ENCODE results near the gene FUT3.

FUT3 gene

DNA sequence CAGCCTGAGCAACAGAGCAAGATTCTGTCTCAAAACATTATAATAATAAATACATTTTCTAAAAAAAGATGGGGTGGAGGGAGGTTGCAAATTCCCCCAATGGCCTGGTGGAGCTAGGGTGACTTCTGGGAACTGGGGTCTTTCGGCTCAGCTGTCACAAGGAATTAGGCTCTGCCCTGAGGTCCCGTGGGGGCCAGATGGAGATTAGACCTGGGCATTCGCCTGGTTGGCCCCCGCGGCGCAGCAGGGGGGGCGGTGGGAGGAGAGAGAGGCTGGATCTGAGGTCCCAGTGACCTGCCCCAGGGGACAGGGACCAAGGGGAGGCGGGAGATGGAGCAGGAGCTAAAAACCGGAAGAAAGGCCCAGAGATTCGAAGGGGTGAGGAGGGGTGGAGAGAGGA, 26.5 kb downstream of the FUT3 start:
- no peak for DNase-seq (ENCODE audit: low spot score)

DNA sequence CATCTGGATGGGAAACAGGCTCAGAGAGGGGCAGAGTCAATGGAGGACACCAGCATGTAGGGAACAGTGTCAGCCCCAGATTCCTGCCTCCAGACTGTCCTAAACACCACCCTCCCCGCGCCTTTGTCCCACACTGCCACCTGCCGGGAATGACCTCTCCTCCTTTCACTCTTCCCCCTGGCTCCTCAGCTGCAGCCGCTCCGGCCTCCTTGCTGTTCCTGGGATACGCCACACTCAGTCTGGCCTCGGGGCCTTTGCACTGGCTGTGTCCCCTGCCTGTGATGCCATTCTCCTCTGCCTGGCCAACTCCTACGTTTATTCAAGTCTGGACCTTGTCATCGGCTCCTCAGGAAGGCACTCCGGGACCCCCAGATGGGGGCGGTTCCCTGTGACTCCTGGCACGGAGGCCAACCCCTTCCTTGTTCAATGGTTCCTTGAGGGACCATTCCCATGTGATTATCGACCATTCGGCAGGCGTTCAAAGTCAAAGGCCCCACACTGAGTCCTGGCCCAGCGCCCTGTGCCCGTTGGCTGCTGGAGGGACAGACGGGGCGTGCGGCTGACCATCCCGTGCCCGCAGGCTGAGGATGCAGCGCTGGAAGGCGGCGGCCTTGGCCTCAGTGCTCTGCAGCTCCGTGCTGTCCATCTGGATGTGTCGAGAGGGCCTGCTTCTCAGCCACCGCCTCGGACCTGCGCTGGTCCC, 27.5 kb downstream of the FUT3 start:
- no peak for DNase-seq (ENCODE audit: low spot score)

DNA sequence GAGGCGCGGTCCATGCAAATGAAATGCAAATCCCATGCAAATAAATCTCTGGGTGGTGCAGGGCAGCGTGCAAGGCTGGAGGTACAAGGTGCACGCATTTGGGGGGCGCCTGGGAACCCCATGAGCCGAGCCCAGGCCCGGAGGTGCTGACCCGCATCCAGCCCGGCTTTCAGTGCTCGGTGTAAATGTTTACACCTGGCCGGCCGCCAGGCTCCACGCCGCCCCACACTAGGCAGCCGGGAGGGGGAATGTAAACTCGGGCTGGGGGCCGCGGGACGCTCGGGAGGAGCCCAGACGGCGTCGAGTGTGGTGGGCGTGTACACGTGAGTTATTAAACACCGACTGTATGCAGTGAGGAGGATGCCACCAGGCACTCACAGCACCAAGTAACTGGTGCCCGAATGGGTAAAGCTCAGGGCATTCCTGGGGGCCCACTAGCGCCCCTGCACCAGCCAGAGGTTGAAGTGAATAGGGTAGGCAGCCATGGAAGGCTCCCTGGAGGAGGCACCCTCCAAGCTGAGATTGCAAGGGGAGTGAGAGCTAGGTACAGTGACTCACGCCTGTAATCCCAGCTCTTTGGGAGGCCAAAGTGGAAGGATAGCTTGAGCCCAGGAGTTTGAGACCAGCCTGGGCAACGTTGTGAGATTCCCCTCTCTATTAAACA, 28.9 kb downstream of the FUT3 start:
- no peak for DNase-seq (ENCODE audit: low spot score)

DNA sequence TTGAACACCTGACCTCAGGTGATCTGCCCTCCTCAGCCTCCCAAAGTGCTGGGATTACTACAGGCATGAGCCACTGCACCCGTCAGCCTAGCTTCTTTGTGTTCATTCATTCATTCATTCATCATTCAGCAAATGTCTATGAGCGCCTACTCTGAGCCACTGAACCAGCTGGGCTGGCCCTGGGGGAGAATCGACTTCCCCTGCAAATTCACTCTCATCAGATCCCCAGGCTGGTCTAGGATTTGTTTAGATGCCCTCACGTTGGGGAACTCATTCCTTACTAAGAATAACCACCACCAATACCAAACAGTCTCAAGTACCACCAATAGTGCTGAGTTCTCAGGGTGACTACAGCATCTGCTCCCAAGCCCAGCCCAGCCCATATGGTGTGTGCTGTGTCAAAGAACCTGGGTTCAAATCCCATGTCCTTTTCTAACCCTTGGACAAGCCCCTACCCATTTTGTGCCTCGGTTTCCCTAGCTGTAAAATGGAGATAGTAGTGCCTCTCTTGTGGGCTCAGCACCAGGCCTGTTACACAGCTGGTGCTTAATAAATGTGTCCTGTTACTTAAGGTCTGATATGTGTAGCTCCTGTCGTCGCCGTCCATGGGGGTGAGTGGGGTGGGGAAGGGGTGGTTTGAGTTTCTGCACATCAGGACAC, 29.6 kb downstream of the FUT3 start:
- no peak for DNase-seq (ENCODE audit: low spot score)

DNA sequence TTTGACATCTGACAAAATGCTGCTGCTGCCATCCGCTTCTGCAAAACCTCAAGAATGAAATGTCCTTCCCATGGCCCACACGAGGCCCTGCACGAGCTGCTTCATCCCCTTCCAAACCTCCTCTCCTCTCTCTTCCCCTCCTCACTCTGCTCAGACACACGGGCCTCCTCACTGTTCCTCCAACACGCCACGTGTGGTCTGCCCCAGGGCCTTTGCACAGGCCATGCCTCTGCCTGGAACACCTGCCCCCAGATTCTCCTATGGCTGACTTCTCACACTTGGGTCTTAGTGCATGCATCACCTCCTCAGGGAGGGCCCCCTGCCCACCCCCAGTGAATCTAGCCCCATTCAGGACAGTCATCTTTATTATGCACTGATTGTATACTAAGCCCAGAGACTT, 30.5 kb downstream of the FUT3 start:
- no peak for DNase-seq (ENCODE audit: low spot score)

DNA sequence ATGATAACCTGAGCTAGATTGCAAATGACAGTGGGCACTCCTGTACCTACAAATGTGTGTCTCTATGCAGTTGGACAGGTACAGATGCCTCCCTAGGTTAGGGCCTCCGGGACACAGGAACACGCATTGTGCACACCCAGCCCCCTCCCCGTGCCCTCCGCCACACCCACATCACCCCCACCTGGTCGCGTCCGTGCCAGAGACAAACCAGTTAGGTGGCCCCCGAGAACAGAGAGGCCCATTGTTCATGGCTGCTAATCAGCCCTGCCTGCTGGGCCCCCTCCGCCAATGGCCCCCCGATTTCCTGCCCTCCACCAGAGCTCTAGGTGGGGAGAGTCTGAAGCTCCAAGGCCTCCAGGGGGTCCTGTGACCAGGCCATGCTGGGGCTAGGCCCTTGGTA, 32.7 kb downstream of the FUT3 start:
- no peak for DNase-seq (ENCODE audit: low spot score)

DNA sequence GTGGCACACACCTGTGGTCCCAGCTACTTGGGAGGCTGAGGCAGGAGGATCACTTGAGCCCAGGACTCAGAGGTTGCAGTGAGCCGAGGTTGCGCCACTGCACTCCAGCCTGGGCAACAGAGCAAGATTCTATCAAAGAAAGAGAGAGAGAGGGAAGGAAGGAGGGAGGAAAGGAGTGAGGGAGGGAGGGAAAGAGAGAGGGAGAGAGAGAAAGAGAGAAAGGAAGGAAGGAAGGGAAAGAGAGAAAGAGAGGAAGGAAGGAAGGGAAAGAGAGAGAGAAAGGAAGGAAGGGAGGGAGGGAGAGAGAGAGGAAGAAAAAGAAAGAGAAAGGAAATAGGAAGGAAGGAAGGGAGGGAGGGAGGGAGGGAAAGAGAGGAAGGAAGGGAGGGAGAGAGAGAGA, 34.0 kb downstream of the FUT3 start:
- no peak for DNase-seq (ENCODE audit: low spot score)

DNA sequence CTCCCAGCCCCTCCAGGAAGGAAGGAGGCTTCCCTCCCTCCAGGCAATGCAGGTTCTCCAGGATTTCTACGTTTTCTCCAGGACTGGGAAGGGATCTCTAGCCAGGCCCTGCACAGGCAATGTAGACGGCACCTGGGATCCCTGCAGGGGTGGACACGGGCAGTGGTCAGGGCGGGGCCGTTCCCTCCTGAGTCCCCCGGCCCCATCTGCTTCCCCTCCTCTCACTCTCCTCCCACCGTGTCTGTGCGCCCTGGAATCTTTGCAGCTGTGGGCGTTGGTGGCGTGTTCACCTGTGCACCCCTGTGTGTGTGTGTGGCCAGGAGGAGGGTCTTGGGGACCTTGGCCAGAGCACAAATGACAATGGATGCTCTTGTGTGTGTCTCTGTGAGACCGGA, 36.4 kb downstream of the FUT3 start:
- no peak for DNase-seq (ENCODE audit: low spot score)

DNA sequence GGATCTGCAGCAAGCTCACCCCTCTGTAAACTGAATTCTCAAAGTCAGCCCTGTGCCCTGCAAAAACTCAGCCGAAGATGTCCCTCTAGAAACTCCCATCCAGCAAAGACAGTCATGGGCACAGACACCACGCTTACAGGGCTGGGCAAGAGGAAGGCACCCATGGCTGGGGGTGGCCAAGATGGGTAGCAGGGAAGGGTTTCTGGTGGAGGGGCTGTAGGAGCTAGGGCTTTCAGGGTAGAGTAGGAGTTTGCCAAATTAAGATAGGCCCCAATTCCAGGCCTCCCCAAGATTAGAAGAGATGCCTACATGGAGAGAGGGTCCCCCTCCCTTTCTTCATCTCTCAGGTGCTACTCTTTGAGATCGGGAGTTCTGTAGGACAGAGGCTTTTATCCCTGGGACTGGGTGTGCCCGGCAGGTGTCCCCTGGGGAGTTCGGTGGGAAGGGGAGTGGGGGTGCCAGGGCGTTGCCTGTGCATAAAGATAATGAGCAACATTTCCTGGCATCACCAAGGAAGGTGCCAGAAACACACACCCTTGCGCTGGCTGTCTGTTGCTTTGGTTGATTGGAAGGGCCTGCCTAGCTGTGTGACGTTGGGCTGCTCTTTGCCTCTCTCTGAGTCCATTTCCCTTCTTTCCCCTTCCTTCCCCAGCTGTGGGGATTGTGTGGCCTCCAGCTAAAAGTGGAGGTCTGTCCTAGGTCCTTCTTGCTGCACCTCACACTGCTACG, 37.0 kb downstream of the FUT3 start:
- DNase-seq (ENCODE audit: low spot score) = no peak

DNA sequence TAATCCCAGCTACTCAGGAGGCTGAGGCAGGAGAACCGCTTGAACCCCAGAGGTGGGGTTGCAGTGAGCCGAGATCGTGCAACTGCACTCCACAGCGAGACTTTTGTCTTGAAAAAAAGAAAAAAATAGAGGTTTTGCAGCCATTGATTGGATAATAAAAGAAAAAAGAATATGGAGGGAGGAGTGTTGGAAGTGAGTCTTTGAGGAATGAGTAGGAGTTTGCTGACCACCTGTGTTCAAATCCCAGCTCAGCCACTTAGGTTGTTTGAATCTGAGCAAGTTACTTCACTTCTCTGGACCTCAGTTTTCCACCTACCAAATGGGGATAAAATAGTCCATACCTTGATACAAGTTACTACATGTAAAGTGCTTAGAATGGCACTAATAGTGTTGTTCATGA, 40.1 kb downstream of the FUT3 start:
- DNase-seq (ENCODE audit: low spot score) = no peak

DNA sequence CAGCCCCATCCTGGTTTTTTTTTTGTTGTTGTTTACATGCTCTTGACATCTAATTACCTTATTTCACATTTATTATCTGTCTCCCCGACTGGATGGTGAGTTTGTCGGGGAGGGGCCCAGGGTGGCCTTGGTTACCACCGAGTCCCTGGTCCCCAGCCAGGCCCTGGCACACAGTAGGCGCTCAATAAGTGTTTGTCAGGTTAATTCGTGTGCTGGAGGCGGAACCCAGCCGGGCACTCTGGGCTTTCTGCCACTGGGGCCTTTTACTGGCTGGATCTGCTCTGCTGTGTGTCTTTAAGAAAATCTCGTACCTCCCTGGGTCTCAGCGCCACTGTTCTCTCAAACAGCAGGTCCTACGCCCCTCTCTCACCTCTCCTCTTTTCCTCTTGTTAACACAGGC, 41.8 kb downstream of the FUT3 start:
- no peak for DNase-seq (ENCODE audit: low spot score)

DNA sequence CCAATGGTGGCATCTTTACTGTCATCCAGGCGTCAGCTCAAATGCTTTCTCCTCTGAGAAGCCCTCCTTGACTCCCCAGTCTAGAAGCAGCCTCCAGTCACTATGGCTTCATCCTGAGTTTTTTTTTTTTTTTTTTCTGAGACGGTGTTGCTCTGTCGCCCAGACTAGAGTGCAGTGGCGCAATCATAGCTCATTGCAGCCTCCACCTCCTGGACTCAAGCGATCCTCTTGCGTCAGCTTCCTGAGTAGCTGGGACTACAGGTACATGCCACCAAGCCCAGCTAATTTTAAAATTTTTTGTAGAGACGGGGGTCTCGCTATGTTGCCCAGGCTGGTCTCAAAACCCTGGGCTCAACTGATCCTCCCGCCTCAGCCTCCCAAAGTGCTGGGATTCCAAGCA, 42.2 kb downstream of the FUT3 start:
- no peak for DNase-seq (ENCODE audit: low spot score)

DNA sequence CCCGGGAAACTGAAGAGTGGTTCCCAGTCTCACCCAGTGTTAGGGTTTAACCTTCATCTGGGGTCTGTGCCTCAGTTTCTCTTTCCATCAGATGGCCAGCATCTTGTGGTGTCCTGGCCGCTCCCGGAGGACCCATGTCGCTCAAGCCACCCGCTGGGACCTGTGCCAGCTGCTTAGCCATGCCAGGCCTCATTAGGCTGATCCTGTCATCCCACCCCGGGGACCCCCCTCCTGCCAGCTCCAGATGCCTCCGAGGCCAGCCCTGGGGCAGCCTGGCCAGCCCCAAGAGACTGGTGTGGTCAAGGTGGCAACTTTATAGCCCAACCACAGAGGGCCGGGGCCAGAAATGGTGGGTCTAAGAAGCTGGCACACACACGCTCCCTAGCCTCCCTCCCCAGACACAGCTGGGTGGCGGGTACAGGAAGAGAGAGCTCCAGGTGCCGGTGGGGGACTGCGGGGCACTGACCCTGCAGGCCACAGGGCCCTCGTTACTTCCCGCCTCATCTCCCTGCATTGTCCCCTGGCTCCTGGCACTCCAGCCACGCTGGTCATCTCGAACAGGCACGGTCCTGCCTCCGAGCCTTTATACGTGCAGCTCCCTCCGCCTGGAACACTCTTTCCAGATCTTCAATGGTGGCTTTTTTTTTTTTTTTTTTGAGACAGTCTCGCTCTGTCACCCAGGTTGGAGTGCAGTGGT, 43.0 kb downstream of the FUT3 start:
- DNase-seq (ENCODE audit: low spot score) = no peak

DNA sequence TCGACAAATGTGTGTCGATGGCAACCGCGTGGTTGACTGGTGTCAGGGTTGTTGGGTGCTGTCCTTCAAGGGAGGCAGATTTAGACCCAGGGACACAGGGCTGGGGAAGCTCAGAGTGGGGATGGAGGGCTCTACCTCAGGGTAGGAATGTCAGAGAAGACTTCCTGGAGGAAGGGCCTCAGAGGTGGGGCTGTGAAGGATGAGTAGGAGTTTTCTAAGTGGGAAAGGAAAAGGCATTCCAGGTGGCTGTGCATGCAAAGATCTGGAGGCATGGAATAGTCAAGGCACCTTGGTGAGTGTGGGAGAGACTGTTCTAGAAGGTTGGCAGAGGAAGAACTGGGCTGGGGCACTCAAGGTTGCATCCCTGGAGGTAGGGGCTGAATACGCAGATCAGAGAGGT, 44.3 kb downstream of the FUT3 start:
- DNase-seq (ENCODE audit: low spot score) = no peak

DNA sequence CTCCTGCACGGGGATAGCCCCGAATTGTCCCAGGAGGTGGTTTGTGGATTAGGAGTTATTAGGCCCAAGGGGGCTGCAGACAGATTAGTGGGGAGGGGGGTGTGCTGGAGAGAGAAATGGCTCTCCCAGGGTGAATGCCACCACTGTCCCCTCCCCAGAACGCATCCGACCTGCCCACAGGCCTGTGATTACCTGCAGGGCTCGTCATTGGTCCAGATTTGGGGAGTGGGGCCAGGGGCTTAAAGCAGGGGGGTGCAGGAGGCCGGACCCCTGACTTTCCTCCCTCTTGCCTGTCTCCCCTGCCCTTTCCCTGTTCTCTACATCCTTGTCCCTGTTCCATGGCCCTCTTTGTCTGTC, 45.1 kb downstream of the FUT3 start:
- no peak for DNase-seq (ENCODE audit: low spot score)

DNA sequence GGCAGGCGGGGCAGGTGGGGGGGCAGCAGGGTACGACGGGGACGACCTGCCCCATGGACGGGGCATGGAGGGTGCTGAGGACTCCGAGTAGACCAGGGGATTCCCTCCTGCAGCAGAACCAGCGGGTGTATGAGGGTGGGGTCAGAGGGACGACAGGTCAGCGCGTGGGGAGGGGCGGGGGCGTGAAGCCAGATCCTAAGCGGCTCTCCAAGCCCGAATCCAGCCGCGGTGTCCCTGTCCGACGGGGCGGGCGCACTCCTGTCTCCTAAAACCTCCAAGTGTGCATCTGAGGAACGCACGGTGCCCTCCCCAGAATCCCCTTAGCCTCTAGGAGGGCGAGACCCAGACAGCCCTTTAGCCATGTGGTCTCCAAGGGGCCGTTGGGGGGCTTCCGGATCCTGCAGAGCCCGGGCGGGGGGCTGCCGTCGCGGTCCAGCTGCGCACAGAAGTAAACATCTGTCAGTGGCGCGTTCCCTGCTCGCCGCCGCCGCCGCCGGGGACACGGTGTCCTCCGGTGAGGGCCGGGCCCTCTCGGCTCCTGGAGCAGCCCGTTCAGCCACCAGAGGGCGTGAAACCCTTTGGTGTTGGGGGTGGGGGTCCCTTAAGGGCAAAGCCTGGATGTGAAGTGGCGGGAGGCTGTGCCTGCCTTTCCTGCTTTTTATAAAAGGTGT, 45.7 kb downstream of the FUT3 start:
- no peak for DNase-seq (ENCODE audit: low spot score)

DNA sequence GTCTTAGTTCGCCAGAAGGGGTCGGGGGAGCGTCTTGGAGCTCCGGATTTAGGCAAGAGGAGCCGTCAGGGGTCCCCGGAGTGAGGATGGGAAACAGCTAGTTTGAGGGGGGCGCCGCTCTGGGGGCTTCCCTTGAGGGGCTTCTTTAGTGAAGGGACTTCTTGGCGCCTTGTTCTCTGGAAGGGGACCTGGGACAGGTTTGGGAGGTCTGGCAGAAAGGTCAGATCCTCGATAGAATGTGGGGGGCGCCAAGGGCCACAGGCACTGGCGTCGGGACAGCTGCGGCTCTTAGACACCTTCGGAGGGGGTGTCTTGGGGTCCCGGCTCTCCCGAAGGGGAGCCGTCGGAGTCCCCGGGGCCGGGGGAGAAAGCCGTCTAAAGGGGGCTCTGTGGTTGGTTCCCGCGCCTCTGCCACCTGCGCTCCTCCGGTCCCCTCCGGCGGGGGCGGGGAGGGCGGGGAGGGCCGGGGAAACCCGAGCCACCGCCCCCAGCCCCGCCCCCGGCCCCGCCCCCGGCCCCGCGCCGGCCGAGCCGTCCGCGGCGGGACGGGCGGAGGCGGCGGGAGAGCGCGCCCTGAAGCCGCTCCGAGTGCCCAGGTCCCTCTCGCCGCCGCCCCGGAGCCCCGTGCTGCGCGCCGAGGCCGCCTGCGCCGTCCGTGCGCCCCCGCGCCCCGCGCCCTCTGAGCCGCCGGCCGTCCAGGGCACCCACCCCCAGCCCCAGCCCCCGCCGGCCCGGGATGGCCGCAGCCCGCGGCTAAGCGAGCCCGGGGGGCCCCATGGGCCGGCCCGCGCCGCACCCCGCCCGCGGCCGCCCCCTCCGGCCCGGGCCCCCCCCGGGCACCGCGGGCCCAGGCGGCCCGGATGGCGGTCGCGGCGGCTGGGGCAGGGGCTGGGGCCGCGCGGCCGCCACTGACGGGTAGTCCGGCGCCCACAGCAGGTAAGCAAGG, 46.5 kb downstream of the FUT3 start, which contains the start of gene NRTN:
Gene NRTN, plus strand, starts transcription at position 552 of the 946 bp plus-strand sequence. CDS start 19,099 bp downstream, outside the sequence.
- no peak for DNase-seq (ENCODE audit: low spot score)

DNA sequence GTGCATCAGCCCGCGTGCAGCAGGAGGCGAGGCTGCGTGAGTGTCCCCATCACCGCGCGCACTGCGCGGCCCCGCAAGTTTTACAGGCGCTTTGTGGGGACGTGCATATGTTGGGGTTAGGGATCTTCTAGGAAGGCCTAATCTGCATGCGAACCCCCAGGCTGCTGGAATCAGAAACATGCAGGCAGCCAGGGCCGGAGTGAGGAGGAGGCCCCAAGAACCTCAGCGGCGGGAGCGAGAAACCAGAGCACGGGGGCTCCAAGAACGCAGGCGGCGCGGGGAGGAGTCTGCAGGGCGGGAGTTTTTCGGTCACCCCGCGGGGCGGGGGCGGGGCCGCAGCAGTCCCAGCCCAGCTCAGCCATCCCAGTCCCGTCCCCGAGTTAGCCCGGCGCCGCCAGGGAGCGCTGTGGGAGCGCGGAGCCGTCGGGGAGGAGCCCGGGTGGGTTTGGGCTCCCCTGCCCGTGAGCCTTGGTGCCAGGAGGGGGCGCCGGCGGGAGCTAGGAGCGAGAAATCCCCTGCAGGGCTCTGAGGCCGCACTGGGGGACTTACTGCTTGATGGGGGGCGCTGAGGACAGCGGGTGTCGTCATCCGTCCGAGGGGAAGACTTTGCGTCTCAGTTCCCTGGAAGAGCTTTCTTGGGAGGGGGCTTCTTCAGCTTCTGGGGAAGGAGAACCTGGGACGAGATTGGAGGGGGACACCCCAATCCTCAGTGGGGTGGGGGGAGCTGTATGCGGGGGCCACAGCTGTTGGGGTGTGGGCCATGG, 47.3 kb downstream of the FUT3 start:
- no peak for DNase-seq (ENCODE audit: low spot score)

DNA sequence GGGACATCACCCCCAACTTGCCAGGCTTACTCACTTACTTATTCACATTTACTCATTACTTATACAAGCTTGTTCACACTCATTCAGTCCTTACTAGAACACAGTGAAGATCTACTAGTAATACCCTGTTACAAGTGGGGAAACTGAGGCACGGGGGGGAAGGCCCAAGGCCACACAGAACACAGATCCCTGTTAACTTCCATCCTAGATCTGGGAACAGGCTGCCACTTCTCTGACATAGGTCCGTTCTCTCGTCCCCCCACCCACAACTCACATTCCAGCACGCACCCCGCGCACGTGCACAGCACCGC, 47.9 kb downstream of the FUT3 start:
- DNase-seq (ENCODE audit: low spot score) = no peak

All from globus pallidus (tissue), 1 donor.